Upper lobe of left lung (tissue), 6 donors: Measurements from ENCODE around the gene MS4A3. TPM values are rescaled to one million over a fixed set of nuclear protein-coding genes. Genes with fewer than 3 reads are reported as not detected.
"Not testable (repeated sequence)": the region's sequence is repeated elsewhere in the genome, so short reads cannot be mapped to it uniquely, and the experiment has no call there.

Source experiments
- ATAC-seq, 2 donors: fragments of 200-7000 bp; cut with Tn5 transposase; one replicate each; pipeline ENCODE4 v1.9.1; 2022; ENCODE audit warnings: mild to moderate bottlenecking in 2 of 2, moderate library complexity in 2 of 2; ENCODE audit not compliant: low FRiP score in 2 of 2
- DNase-seq, 2 donors: peaks; one replicate each; pipeline ENCODE4 v3.0.0-alpha.2; 2019 to 2020
- H3K27ac ChIP-seq, 4 donors: fragments of 200-600 bp; sonication (generic); one replicate each; pipeline ENCODE4 v1.5.1; 2016 to 2019
- H3K27me3 ChIP-seq, 4 donors: fragments of 200-600 bp; sonication (generic); one replicate each; pipeline ENCODE4 v1.5.1; 2017 to 2019
- H3K36me3 ChIP-seq, 4 donors: fragments of 200-600 bp; sonication (generic); one replicate each; pipeline ENCODE4 v1.5.1; 2016 to 2019
- H3K4me1 ChIP-seq, 4 donors: fragments of 200-600 bp; sonication (generic); one replicate each; pipeline ENCODE4 v1.5.1; 2018 to 2019
- H3K4me3 ChIP-seq, 4 donors: fragments of 200-600 bp; sonication (generic); one replicate each; pipeline ENCODE4 v1.5.1; 2017 to 2019; ENCODE audit warnings: mild to moderate bottlenecking in 2 of 4, moderate library complexity in 1 of 4
- H3K9me3 ChIP-seq, 4 donors: fragments of 200-600 bp; sonication (generic); one replicate each; pipeline ENCODE4 v1.5.1; 2018 to 2019
- EP300 ChIP-seq, 4 donors: sonication (generic); formaldehyde crosslinking; IDR thresholded peaks; one replicate each; pipeline ENCODE4 v1.5.1; 2017; ENCODE audit warnings: antibody characterized with exemption in 4 of 4, control low read depth in 2 of 4
- POLR2A ChIP-seq, 4 donors: fragments of 450-650 bp; IDR thresholded peaks; one replicate each; pipeline ENCODE4 v1.5.1; 2016 to 2017; ENCODE audit warnings: antibody characterized with exemption in 4 of 4, mild to moderate bottlenecking in 2 of 4
- POLR2AphosphoS5 ChIP-seq, 2 donors: sonication (generic); formaldehyde crosslinking; IDR thresholded peaks; one replicate each; pipeline ENCODE4 v1.5.1; 2017; ENCODE audit warnings: antibody characterized with exemption in 2 of 2
- WGBS, 2 donors: methylation state at CpG; one replicate each; pipeline ENCODE4 v1.1.5; 2017 to 2018; 5-methylcytosine and 5-hydroxymethylcytosine counted together
- total RNA-seq, 6 donors: library from RNA; depleted of rRNA in 4 of 6; stranded (reverse); fragments of >200 nt in 4 of 6; gene quantifications; one replicate each; pipeline versions ENCODE4 v1.1.0 to v1.2.1, GENCODE V29; 2016 to 2021
- TF ChIP-seq, protein P1 (sequence below), 6 experiments: fragments of 450-650 bp in 4 of 6; fragments of 200-600 bp in 2 of 6; sonication (generic) in 2 of 6; IDR thresholded peaks; one replicate each; pipeline ENCODE4 v1.5.1; 2016 to 2019; ENCODE audit warnings: antibody characterized with exemption in 6 of 6
- donor health status: DM: no; HTN: no; CAD: no; lungs with moderate emphysema.
- donor health status: DM: no; HTN: yes; CAD: no; lungs with severe emphysema.

Gene MS4A3, protein sequence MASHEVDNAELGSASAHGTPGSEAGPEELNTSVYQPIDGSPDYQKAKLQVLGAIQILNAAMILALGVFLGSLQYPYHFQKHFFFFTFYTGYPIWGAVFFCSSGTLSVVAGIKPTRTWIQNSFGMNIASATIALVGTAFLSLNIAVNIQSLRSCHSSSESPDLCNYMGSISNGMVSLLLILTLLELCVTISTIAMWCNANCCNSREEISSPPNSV
- total RNA-seq: 1 to 10 TPM in 1 of 6 donors, under 1 TPM in 1, not detected in 4; 0.46 to 1.1 TPM

DNA sequence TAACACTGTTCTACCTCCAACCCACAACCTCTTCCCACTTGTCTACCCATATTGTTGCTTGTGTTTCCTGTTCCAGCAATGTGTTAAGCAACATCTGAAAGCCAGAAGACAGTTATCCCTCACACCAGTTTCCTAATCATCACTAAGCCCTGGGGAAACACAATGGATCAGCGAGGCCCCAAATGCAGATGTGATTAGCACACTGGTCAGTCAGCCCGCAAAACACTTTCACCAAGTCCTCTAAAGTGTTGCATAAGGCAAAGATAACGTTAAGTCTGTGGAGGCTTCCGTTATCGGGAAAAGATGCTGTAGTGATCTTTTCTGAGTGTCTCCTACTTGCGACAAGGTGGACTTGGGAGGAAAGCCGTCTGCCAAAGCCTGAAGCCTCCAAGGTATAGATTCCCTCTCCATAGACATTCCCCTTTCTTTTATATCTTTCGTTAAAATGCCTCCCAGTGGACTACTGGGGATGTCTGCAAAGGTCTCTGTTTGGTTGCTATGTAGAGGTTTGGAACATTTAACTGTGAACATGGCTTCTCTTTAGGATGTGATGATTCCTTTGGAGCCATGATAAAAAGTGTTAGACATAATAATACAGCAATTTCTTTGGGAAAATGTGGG is at the start of gene MS4A3:
MS4A3 (plus strand) TSS at position 317 of the 621 bp plus-strand sequence. CDS start 4,496 bp downstream, outside the sequence.
- Histone ChIP-seq H3K27me3 (no peaks in the 10 kb centered on the region), H3K36me3 (no peaks in the 10 kb centered on the region), H3K9me3 (peaks cover 0 to 3% (median 0%) of the 10 kb centered on the region in 4 donors), H3K27ac (no peak within 1 kb of the TSS), H3K4me1 (no peaks in the 10 kb centered on the region), H3K4me3 (no peak within 1 kb of the TSS)
- DNase-seq (peak in 1 of 2 donors; percentile 21), ATAC-seq (peak in 1 of 2 donors; percentile 24)
- 65 to 69% methylated on average over 7 to 8 of the region's 8 CpGs for WGBS, 2 donors
- TF ChIP-seq POLR2A (IDR thresholded peaks at IDR 0.05) (no peak), POLR2AphosphoS5 (IDR thresholded peaks at IDR 0.05) (no peak), EP300 (IDR thresholded peaks at IDR 0.05) (no peak)
- TF ChIP-seq, protein P1, sequence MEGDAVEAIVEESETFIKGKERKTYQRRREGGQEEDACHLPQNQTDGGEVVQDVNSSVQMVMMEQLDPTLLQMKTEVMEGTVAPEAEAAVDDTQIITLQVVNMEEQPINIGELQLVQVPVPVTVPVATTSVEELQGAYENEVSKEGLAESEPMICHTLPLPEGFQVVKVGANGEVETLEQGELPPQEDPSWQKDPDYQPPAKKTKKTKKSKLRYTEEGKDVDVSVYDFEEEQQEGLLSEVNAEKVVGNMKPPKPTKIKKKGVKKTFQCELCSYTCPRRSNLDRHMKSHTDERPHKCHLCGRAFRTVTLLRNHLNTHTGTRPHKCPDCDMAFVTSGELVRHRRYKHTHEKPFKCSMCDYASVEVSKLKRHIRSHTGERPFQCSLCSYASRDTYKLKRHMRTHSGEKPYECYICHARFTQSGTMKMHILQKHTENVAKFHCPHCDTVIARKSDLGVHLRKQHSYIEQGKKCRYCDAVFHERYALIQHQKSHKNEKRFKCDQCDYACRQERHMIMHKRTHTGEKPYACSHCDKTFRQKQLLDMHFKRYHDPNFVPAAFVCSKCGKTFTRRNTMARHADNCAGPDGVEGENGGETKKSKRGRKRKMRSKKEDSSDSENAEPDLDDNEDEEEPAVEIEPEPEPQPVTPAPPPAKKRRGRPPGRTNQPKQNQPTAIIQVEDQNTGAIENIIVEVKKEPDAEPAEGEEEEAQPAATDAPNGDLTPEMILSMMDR (IDR thresholded peaks at IDR 0.05): no peak

DNA sequence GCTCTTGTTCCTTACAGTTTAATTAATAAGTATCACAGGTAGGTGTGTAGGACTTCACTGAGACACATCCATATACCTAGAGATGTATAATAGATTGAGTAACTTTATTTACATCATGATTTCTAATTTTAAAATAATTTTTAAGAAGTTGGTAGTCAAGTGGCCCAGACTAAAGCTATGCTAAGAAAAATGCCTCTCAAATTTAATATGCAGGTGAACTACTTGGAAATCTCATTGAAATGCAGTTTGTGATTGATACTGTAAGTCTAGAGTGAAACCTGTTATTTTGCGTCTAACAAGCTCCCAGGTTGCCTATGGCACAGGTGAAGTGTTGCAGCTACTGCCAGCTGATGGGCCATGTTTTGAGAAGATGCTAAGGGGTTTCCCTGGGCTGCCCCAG is 39.6 kb upstream of the MS4A3 start, which contains the start of gene OOSP4B:
OOSP4B (plus strand) TSS at position 301 of the 400 bp plus-strand sequence.
- H3K9me3 ChIP-seq: no peaks in the 10 kb centered on the region
- H3K27ac ChIP-seq: no peak within 1 kb of the TSS
- TF ChIP-seq POLR2A (IDR thresholded peaks at IDR 0.05) (no peak), POLR2AphosphoS5 (IDR thresholded peaks at IDR 0.05) (no peak), EP300 (IDR thresholded peaks at IDR 0.05) (no peak)
- TF ChIP-seq, protein P1 (IDR thresholded peaks at IDR 0.05): no peak
- H3K27me3 ChIP-seq: no peaks in the 10 kb centered on the region
- DNase-seq: no peak
- no peak for ATAC-seq
- H3K4me1 ChIP-seq: no peaks in the 10 kb centered on the region
- WGBS, 2 donors: 86 to 100% methylated on average over 1 of the region's 1 CpG
- no peaks in the 10 kb centered on the region for H3K36me3 ChIP-seq
- H3K4me3 ChIP-seq: no peak within 1 kb of the TSS

DNA sequence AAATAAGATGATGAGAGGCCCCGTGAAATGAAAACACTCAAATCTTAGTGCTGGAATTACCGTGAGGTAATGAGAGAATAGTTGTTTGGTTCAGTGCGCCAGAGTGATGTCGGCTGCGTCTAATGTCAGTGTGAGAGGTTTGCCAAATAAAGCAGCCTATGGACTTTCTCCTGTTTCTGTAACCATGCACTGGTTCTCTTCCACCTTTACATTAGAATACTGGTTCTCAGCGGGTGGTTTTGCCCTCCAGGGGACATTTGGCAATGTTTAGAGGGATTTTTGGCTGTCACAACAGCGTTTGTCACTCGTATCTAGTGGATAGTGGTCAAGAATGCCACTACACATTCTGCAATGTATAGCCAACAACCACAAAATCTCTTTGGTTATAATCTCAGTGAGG is 38.4 kb upstream of the MS4A3 start:
- no peak for ATAC-seq
- WGBS, 2 donors: 60 to 64% methylated on average over 8 of the region's 8 CpGs
- no peaks in the 10 kb centered on the region for H3K4me1 ChIP-seq

DNA sequence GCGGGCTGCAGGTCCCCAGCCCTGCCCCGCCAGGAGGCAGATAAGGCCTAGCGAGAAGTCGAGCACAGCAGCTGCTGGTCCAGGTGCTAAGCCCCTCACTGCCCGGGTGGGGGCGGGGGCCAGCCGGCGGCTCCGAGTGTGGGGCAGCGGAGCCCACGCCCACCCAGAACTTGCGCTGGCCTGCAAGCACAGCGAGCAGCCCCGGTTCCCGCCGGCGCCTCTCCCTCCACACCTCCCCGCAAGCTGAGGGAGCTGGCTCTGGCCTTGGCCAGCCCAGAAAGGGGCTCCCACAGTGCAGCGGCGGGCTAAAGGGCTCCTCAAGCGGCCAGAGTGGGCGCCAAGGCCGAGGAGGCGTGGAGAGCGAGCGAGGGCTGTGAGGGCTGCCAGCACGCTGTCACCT is 36.1 kb upstream of the MS4A3 start:
- not testable (repeated sequence) for H3K4me1 ChIP-seq, H3K4me3 ChIP-seq, H3K27me3 ChIP-seq, ATAC-seq, H3K27ac ChIP-seq, H3K9me3 ChIP-seq, H3K36me3 ChIP-seq
- DNase-seq: peak in 1 of 2 donors; percentile 76
- WGBS, 2 donors: 95 to 97% methylated on average over 9 to 18 of the region's 27 CpGs

More for the DNA sequence above, 38.4 kb upstream of the MS4A3 start:
- no peaks in the 10 kb centered on the region for H3K9me3 ChIP-seq
- no peak overlapping the region for H3K4me3 ChIP-seq
- no peak for DNase-seq
- no peaks in the 10 kb centered on the region for H3K27me3 ChIP-seq
- TF ChIP-seq POLR2A (IDR thresholded peaks at IDR 0.05) (no peak), POLR2AphosphoS5 (IDR thresholded peaks at IDR 0.05) (no peak), EP300 (IDR thresholded peaks at IDR 0.05) (no peak)
- TF ChIP-seq, protein P1 (IDR thresholded peaks at IDR 0.05): no peak
- H3K36me3 ChIP-seq: no peaks in the 10 kb centered on the region
- no peak overlapping the region for H3K27ac ChIP-seq

DNA sequence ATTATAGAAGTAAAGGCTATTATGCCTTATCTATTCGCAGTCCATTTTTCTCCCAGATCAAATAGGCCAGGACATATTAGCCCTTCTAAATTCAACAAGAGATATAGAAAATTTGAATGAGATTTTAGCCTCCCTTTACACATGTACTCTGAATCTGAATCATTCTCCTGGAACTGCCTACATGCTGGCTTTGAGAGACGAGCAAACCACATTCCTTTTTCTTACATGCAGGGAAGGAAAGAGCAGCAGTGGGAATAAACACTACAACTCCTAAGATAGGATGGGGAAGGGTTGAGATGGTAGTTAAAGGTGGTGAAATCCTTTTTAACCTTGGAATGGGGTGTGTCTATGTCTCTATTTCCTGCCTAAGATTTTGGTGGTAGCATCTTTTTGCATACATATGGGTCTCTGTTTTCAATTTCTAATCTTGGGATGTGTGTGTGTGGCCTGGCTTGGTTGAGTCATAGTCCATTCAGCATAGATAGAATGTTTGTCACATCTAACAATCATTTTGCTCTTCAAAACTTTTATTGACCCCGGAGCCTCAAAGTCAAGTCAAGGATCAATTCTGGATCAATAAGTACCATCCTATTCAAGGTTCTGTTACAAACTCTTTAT is 27.3 kb upstream of the MS4A3 start:
- Histone ChIP-seq H3K4me3 (no peak overlapping the region), H3K9me3 (no peaks in the 10 kb centered on the region), H3K27me3 (no peaks in the 10 kb centered on the region), H3K4me1 (no peaks in the 10 kb centered on the region), H3K36me3 (no peaks in the 10 kb centered on the region), H3K27ac (no peak overlapping the region)
- WGBS, 2 donors: 86% methylated on average over 3 of the region's 3 CpGs
- no peak for ATAC-seq
- TF ChIP-seq POLR2A (IDR thresholded peaks at IDR 0.05): no peak
- no peak for TF ChIP-seq POLR2AphosphoS5 (IDR thresholded peaks at IDR 0.05)
- no peak for TF ChIP-seq EP300 (IDR thresholded peaks at IDR 0.05)
- TF ChIP-seq, protein P1 (IDR thresholded peaks at IDR 0.05): no peak
- DNase-seq: no peak
